ENCODE results near the gene OGFOD2. TPM values are rescaled to one million over a fixed set of nuclear protein-coding genes. Genes with fewer than 3 reads are reported as not detected.

OGFOD2 gene
- total and polyA plus RNA-seq, 9 of the 15 experiments (the other 6 are each of a cell fraction or from before 2014, with no cell fraction given) = 1.4 to 111 (median 18.5) TPM

- no peak for TF ChIP-seq MLX (CRISPR knock-in tag; conservative IDR thresholded peaks at IDR 0.05)
- TF ChIP-seq TCF7L2 (IDR thresholded peaks at IDR 0.05; ENCODE audit: low read depth, low read length) = no peak
- TF ChIP-seq IRF1 (CRISPR knock-in tag; IDR thresholded peaks at IDR 0.05; ENCODE audit: borderline replicate concordance) = no peak
- TF ChIP-seq NR1H2 (CRISPR knock-in tag; IDR thresholded peaks at IDR 0.05) = peak; percentile 16; the same call in 1 of the 2 replicates
- TF ChIP-seq CXXC5 (CRISPR knock-in tag; IDR thresholded peaks at IDR 0.05) = peak; percentile 58; the same call in 1 of the 2 replicates
- no peak for TF ChIP-seq MTA1 (IDR thresholded peaks at IDR 0.05; ENCODE audit: borderline replicate concordance)
- TF ChIP-seq PHF21A (IDR thresholded peaks at IDR 0.05; ENCODE audit: borderline replicate concordance, low read depth) = no peak
- no peak for TF ChIP-seq TRIM25 (IDR thresholded peaks at IDR 0.05; ENCODE audit: borderline replicate concordance)
- TF ChIP-seq CLOCK (CRISPR knock-in tag; IDR thresholded peaks at IDR 0.05; ENCODE audit: borderline replicate concordance) = no peak
- TF ChIP-seq CBFA2T2 (conservative IDR thresholded peaks at IDR 0.05) = no peak
- no peak for TF ChIP-seq ZSCAN29 (IDR thresholded peaks at IDR 0.05)
- peak; percentile 83 to 85 for TF ChIP-seq NRF1 (conservative IDR thresholded peaks at IDR 0.05 in 1 of 2, IDR thresholded peaks at IDR 0.05 in 1 of 2)
- no peak for TF ChIP-seq MEIS2 (IDR thresholded peaks at IDR 0.05; ENCODE audit: partially characterized antibody)
- TF ChIP-seq NFE2L1 (tag; IDR thresholded peaks at IDR 0.05; ENCODE audit: borderline replicate concordance, low read depth) = no peak
- TF ChIP-seq ZBTB33 (CRISPR knock-in tag; IDR thresholded peaks at IDR 0.05) = no peak
- TF ChIP-seq BRCA1 (IDR thresholded peaks at IDR 0.05) = no peak
- no peak for TF ChIP-seq BRCA1 (CRISPR knock-in tag; IDR thresholded peaks at IDR 0.05)
- TF ChIP-seq SP1 (CRISPR knock-in tag; IDR thresholded peaks at IDR 0.05) = peak; percentile 72
- TF ChIP-seq NBN (IDR thresholded peaks at IDR 0.05; ENCODE audit: low read depth) = no peak
- TF ChIP-seq GABPB2 (CRISPR knock-in tag; conservative IDR thresholded peaks at IDR 0.05) = no peak
Measured at GRCh38 chr12:122965851-122966742, 8.9 kb upstream of the OGFOD2 start, which contains the start of gene ABCB9 (continued).

Data from K562 (cell line).